SH-SY5Y (cell line): ENCODE measurements around the gene INSC.

Source experiments
- GATA2 ChIP-seq: IDR thresholded peaks from 2 replicates; pipeline ENCODE4 v1.6.1; 2011; ENCODE audit warnings: mild to moderate bottlenecking, low read depth, low read length
- GATA3 ChIP-seq: IDR thresholded peaks from 2 replicates; pipeline ENCODE4 v1.6.1; 2011; ENCODE audit warnings: low read depth, mild to moderate bottlenecking, low read length, moderate library complexity

DNA sequence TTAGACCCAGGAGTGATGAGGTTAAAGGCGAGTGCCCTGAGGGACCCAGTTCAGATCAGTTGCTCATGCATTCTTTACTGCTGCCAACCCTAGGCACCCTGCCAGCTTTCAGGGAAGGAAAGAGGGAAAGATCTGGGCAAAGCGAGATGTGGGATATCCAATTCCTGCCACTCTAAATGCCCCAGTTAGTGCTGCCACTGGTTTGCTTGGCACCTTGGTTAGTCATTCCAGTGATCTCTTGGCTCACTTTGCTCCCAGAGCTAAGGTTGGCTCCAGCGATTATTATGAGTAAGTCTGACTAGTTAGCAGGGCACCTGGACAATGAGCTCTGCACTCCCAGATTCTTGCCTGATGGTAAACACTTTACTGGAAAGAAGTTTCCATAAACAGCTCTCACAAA, 85.0 kb downstream of the INSC start:
- TF ChIP-seq GATA2 (no peak), GATA3 (no peak)
